IPS-11a (cell line): ENCODE results near the gene MROH9.
"Not testable (repeated sequence)": the region's sequence is repeated elsewhere in the genome, so short reads cannot be mapped to it uniquely, and the experiment has no call there.

Source experiments
- H3K4me3 ChIP-seq: one replicate; pipeline ENCODE4 v1.5.1; 2013; ENCODE audit warnings: low read depth, low read length, control low read depth

Gene MROH9

GRCh38 chr1:170935231-170935630 is at the start of gene MROH9:
TSS of gene MROH9 (plus strand) at chr1:170935534. CDS start at chr1:170945557, 10,023 bp downstream.
- H3K4me3 ChIP-seq: no peak within 1 kb of the TSS

GRCh38 chr1:170885551-170885950 is 49.8 kb upstream of the MROH9 start:
- H3K4me3 ChIP-seq: no peak overlapping the region

GRCh38 chr1:170886460-170886859 is 48.9 kb upstream of the MROH9 start:
- no peak overlapping the region for H3K4me3 ChIP-seq

- H3K4me3 ChIP-seq: no peak overlapping the region
Measured at GRCh38 chr1:170887726-170888125, 47.6 kb upstream of the MROH9 start.

GRCh38 chr1:170891872-170892271 is 43.5 kb upstream of the MROH9 start:
- H3K4me3 ChIP-seq: no peak overlapping the region

GRCh38 chr1:170893655-170894297 is 41.6 kb upstream of the MROH9 start:
- no peak overlapping the region for H3K4me3 ChIP-seq

GRCh38 chr1:170903961-170904360 is 31.4 kb upstream of the MROH9 start:
- H3K4me3 ChIP-seq: no peak overlapping the region

- H3K4me3 ChIP-seq: no peak overlapping the region
Measured at GRCh38 chr1:170908942-170909341, 26.4 kb upstream of the MROH9 start.

GRCh38 chr1:170910273-170910672 is 25.1 kb upstream of the MROH9 start:
- H3K4me3 ChIP-seq: no peak overlapping the region

- H3K4me3 ChIP-seq: no peak overlapping the region
Measured at GRCh38 chr1:170917373-170917772, 18.0 kb upstream of the MROH9 start.

- not testable (repeated sequence) for H3K4me3 ChIP-seq
Measured at GRCh38 chr1:170924656-170925055, 10.7 kb upstream of the MROH9 start.

GRCh38 chr1:170927955-170928840 is 7.1 kb upstream of the MROH9 start:
- no peak overlapping the region for H3K4me3 ChIP-seq

- no peak overlapping the region for H3K4me3 ChIP-seq
Measured at GRCh38 chr1:170929412-170929834, 5.9 kb upstream of the MROH9 start.

GRCh38 chr1:170929835-170930554 is 5.3 kb upstream of the MROH9 start:
- H3K4me3 ChIP-seq: no peak overlapping the region

GRCh38 chr1:170931650-170932049 is 3.7 kb upstream of the MROH9 start:
- no peak overlapping the region for H3K4me3 ChIP-seq

GRCh38 chr1:170932236-170932635 is 3.1 kb upstream of the MROH9 start:
- H3K4me3 ChIP-seq: no peak overlapping the region

GRCh38 chr1:170938281-170938680 is 2.9 kb downstream of the MROH9 start:
- no peak overlapping the region for H3K4me3 ChIP-seq

- H3K4me3 ChIP-seq: no peak overlapping the region
Measured at GRCh38 chr1:170939476-170939875, 4.1 kb downstream of the MROH9 start.

GRCh38 chr1:170951744-170952143 is 16.4 kb downstream of the MROH9 start:
- not testable (repeated sequence) for H3K4me3 ChIP-seq

GRCh38 chr1:170959385-170959784 is 24.1 kb downstream of the MROH9 start:
- no peak overlapping the region for H3K4me3 ChIP-seq

- no peak overlapping the region for H3K4me3 ChIP-seq
Measured at GRCh38 chr1:170964506-170964905, 29.2 kb downstream of the MROH9 start.
